EH (cell line): Measurements from ENCODE around the gene ZDHHC14.
"Not testable (repeated sequence)": the region's sequence is repeated elsewhere in the genome, so short reads cannot be mapped to it uniquely, and the experiment has no call there.

Source experiments
- DNase-seq: peaks from one replicate; pipeline ENCODE4 v3.0.0-alpha.2; 2015; ENCODE audit warnings: low read depth

Gene ZDHHC14

GRCh38 chr6:157551041-157551832, 170.2 kb downstream of the ZDHHC14 start:
- DNase-seq: no peak

GRCh38 chr6:157552081-157552747, 171.2 kb downstream of the ZDHHC14 start:
- DNase-seq: no peak

- no peak for DNase-seq
These were observed 172.0 kb downstream of the ZDHHC14 start for GRCh38 chr6:157552820-157553485.

- no peak for DNase-seq
These were observed 173.8 kb downstream of the ZDHHC14 start for GRCh38 chr6:157554747-157555146.

GRCh38 chr6:157555455-157556143, 174.6 kb downstream of the ZDHHC14 start:
- DNase-seq: no peak

GRCh38 chr6:157556144-157556645, 175.2 kb downstream of the ZDHHC14 start:
- DNase-seq: no peak

- DNase-seq: no peak
These were observed 175.9 kb downstream of the ZDHHC14 start for GRCh38 chr6:157556671-157557430.

GRCh38 chr6:157557559-157557958, 176.6 kb downstream of the ZDHHC14 start:
- DNase-seq: no peak

- peak; percentile 8 for DNase-seq
These were observed 177.1 kb downstream of the ZDHHC14 start for GRCh38 chr6:157558049-157558448.

- no peak for DNase-seq
These were observed 177.7 kb downstream of the ZDHHC14 start for GRCh38 chr6:157558487-157559200.

- DNase-seq: no peak
These were observed 178.3 kb downstream of the ZDHHC14 start for GRCh38 chr6:157559201-157559756.

- DNase-seq: not testable (repeated sequence)
These were observed 179.1 kb downstream of the ZDHHC14 start for GRCh38 chr6:157560063-157560462.

GRCh38 chr6:157560691-157561413, 179.9 kb downstream of the ZDHHC14 start:
- no peak for DNase-seq

- DNase-seq: no peak
These were observed 180.4 kb downstream of the ZDHHC14 start for GRCh38 chr6:157561414-157561790.

- DNase-seq: no peak
These were observed 181.2 kb downstream of the ZDHHC14 start for GRCh38 chr6:157561929-157562810.

- no peak for DNase-seq
These were observed 182.0 kb downstream of the ZDHHC14 start for GRCh38 chr6:157562997-157563396.

- peak; percentile 6 for DNase-seq
These were observed 182.8 kb downstream of the ZDHHC14 start for GRCh38 chr6:157563611-157564284.

GRCh38 chr6:157568702-157569101, 187.7 kb downstream of the ZDHHC14 start:
- DNase-seq: no peak
